ENCODE results near the gene SLC39A9. TPM values are rescaled to one million over a fixed set of nuclear protein-coding genes. Genes with fewer than 3 reads are reported as not detected.
"Not testable (repeated sequence)": the region's sequence is repeated elsewhere in the genome, so short reads cannot be mapped to it uniquely, and the experiment has no call there.

Gene SLC39A9
- total RNA-seq, 1 experiment from 2014 or later: 85.0 TPM

DNA sequence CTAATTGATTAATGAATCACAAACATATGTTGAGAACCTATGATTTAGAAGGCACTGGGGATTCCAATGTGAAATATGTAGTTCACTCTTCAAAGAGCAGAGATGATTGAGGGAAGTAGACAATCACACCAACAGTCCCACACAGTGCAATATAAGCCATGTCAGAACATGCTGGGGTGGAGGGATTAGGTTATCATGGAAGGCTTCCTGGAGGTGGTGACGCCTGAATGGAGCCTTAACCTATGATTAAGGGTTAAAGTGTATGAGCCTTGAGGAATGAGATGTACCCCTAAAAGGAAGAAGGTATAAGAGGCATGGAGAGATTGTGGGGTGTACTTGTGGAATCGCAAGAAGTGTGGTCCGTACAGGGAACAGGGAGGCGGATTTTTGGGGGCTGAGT is 31.7 kb upstream of the SLC39A9 start:
- no peak for DNase-seq (ENCODE audit: low read depth)

- no peak for DNase-seq (ENCODE audit: low read depth)
Measured at GRCh38 chr14:69368381-69368780, 30.1 kb upstream of the SLC39A9 start.

- no peak for DNase-seq (ENCODE audit: low read depth)
Measured at GRCh38 chr14:69370061-69370460, 28.4 kb upstream of the SLC39A9 start.

DNA sequence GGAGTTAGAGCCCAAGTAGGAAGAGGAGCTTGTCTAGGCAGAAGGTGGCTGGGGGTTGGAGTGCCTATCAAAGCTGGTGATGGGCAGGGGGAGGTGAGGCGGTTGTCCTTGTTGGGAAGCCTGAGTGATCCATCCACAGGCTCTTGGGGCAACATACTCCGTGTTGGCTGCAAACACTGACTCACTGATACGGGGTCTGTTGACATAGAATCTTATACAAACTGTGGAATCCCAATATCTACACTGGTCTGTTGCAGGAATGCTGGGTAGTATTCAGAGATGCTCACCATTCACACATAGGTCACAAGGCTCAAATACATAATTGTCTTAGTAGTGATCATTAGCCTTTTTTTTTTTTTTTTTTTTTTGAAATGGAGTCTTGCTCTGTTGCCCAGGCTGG is 26.3 kb upstream of the SLC39A9 start:
- DNase-seq (ENCODE audit: low read depth): no peak

- no peak for DNase-seq (ENCODE audit: low read depth)
Measured at GRCh38 chr14:69373104-69373503, 25.4 kb upstream of the SLC39A9 start.

- DNase-seq (ENCODE audit: low read depth): no peak
Measured at GRCh38 chr14:69374235-69374634, 24.3 kb upstream of the SLC39A9 start.

GRCh38 chr14:69375182-69375581 is 23.3 kb upstream of the SLC39A9 start:
- DNase-seq (ENCODE audit: low read depth): no peak

DNA sequence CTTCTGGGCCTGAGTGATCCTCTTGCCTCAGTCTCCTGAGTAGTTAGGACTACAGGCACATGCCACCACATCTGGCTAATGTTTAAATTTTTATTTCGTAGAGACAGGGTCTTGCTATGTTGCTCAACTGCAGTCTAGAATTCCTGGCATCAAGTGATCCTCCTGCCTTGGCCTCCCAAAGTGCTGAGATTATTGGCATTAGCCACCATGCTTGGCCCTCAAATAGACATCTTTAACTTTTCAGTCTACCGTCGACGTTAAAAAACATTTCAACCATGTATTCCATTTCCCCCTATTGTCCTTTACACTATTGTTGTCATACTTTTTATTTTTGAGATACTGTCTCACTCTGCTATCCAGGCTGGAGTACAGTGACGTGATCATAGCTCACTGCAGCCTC is 22.8 kb upstream of the SLC39A9 start:
- no peak for DNase-seq (ENCODE audit: low read depth)

- peak; percentile 58 for DNase-seq (ENCODE audit: low read depth)
Measured at GRCh38 chr14:69376439-69376838, 22.1 kb upstream of the SLC39A9 start.

GRCh38 chr14:69378274-69378673 is 20.2 kb upstream of the SLC39A9 start:
- DNase-seq (ENCODE audit: low read depth): no peak

DNA sequence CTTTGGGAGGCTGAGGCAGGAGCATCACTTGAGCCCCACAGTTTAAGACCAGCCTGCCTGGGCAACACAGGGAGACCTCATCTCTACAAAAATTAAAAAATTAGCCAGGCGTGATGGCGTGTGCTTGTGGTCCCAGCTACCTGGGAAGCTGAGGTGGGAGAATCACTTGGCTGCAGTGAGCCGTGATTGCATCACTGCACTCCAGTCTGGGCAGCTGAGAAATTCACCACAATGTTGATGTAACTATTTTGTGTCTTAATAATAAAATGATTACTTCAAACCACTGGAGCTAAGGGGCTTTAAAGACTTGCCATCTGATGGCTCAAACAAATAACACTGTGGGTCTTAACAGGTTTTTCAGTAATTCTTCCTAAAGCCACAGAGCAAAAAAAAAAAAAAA is 11.2 kb upstream of the SLC39A9 start:
- DNase-seq (ENCODE audit: low read depth): no peak

DNA sequence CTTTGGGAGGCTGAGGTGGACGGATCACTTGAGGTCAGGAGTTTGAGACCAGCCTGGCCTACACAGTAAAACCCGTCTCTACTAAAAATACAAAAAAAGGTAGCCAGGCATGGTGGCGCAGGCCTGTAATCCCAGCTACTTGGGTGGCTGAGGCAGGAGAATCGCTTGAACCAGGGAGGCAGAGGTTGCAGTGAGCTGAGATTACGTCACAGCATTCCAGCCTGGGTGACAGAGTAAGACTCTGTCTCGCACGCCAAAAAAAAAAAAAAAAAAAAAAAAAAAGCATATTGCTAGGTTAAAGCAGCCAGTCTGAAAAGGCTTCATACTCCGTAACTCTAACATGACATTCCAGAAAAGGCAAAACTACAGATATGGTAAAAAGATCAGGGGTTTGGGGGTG is 7.1 kb upstream of the SLC39A9 start:
- not testable (repeated sequence) for DNase-seq (ENCODE audit: low read depth)

DNA sequence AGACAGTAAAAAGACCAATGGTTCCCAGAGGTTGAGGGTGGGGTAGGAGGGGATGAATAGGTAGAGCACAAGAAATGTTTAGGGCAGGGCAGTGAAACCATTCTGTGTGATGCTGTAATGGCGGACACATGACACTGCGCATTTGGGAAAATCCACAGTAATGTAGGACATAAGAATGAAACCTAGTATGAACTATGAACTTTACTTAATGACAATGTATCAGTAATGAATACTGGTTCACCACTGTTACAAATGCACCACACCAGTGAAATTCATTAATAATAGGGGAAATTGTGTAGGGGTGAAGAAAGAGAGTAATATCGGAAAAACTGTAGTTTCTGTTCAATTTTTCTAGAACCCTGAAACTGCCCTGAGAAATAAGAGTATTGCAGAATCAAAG is 6.0 kb upstream of the SLC39A9 start:
- no peak for DNase-seq (ENCODE audit: low read depth)

GRCh38 chr14:69395929-69396328 is 2.6 kb upstream of the SLC39A9 start:
- no peak for DNase-seq (ENCODE audit: low read depth)

GRCh38 chr14:69398818-69399210 is 322 bp downstream of the SLC39A9 start:
- no peak for DNase-seq (ENCODE audit: low read depth)

DNA sequence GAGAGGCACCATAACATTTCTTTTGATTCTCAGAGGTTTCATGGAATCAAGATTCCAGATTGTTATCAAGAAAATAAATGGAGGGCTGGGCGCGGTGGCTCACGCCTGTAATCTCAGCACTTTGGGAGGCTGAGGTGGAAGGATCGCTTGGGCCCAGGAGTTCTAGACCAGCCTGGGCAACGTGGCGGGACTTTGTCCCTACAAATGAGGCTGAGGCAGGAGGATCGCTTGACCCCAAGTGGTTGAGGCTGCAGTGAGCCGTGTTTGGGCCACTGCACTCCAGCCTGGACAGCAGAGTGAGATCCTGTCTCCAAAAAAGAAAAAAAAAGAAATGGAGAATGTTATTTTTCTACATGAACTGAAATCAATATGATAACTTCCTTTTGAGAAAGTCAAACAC is 1.3 kb downstream of the SLC39A9 start:
- no peak for DNase-seq (ENCODE audit: low read depth)

DNA sequence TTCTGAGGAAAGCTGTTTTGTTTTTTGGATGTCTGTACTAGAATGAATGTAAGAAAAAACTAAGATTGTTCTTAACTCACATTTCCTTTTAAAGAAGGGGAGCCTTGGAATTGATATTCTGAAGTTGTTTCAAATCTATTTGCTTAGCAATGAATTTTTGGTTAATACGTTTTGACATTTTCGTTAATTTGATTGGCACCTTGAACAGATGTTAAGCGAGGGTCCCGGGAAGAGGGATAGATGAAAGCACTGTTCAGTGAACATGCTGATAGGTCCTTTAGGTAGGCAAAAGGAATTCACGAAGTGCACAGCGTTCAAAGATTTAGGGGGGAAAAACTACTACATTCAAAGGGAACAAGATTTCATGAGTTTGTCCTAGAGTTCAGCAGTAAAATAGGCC is 1.7 kb downstream of the SLC39A9 start:
- no peak for DNase-seq (ENCODE audit: low read depth)

GRCh38 chr14:69401841-69402240 is 3.3 kb downstream of the SLC39A9 start:
- DNase-seq (ENCODE audit: low read depth): no peak

- no peak for DNase-seq (ENCODE audit: low read depth)
Measured at GRCh38 chr14:69404478-69404877, 6.0 kb downstream of the SLC39A9 start.

DNA sequence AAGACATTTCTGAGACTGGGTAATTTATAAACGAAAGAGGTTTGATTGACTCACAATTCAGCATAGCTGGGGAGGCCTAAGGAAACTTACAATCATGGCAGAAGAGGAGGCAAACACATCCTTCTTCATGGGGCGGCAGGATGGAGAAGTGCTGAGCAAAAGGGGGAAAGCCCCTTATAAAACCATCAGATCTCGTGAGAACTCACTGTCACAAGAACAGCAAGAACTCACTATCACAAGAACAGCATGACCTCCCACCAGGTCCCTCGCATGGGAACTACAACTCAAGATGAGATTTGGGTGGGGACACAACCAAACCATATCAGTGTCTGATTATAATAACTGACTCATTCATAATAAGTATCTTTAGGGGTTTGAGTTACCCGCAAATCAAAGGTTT is 6.4 kb downstream of the SLC39A9 start:
- DNase-seq (ENCODE audit: low read depth): no peak

- no peak for DNase-seq (ENCODE audit: low read depth)
Measured at GRCh38 chr14:69405762-69406161, 7.3 kb downstream of the SLC39A9 start.

DNA sequence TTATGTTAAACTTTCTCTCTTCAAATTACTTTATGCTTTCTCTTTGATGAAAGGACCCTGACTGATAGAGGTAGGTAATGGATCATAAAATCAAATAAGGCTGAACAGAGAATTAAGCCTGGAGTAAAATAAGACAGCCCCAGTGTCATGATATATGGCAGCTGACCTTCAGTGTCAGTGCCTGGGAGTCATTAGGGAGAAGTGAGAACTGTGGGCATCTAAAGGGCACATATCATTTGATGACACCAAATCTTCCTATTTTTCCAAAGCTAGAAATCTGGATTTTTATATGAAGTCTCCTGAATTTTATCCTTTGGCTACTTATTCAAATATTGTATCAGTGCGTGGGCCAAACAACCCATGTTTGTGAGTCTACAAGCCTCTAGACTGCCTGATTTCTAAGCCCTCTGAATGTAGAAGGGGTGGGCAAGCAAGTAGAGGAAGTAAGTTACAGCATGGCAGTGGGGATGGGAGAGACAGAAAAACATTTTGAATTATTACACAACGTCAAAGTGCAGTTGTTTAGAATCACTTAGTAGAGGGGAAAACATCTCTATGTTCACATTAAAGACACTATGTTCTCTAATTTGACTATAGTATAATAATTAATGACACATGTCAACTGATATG is 10.0 kb downstream of the SLC39A9 start:
- no peak for DNase-seq (ENCODE audit: low read depth)

DNA sequence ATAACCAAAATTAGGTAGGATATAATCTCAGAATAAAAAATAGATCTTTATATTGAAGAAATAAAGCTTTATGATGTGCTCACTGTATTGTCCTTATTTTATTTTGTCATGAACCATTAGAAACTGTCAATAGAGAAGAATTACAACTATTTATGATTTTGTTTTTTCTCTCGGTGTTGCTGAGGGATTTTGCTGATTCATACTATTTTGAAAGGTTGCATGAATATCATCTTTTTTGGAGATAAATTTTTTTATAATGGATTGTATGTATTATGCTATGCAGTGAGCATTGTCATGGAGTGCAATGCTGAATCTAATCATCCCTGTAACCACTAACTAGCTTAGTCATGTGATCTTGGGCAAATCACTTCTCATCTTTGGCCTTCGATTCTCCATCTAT is 15.0 kb downstream of the SLC39A9 start:
- no peak for DNase-seq (ENCODE audit: low read depth)

DNA sequence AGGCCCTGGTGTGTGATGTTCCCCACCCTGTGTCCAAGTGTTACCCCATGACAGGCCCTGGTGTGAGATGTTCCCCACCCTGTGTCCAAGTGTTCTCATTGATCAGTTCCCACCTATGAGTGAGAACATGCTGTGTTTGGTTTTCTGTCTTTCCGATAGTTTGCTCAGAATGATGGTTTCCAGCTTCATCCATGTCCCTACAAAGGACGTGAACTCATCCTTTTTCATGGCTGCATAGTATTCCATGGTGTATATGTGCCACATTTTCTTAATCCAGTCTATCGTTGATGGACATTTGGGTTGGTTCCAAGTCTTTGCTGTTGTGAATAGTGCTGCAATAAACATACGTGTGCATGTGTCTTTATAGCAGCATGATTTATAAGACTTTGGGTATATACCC is 17.6 kb downstream of the SLC39A9 start:
- DNase-seq (ENCODE audit: low read depth): not testable (repeated sequence)
